GM23248 (cell line): ENCODE measurements around the gene NLRC5.

Experiments
- EZH2 ChIP-seq: fragments of 200-600 bp; sonication (generic); IDR thresholded peaks from 2 replicates; pipeline ENCODE4 v1.6.1; 2018; ENCODE audit warnings: antibody characterized with exemption, mild to moderate bottlenecking; ENCODE audit not compliant: insufficient read depth, poor library complexity, severe bottlenecking
- EZH2phosphoT487 ChIP-seq: fragments of 200-600 bp; sonication (generic); IDR thresholded peaks from 2 replicates; pipeline ENCODE4 v1.6.1; 2018; ENCODE audit warnings: antibody characterized with exemption, moderate library complexity, mild to moderate bottlenecking, low read depth; ENCODE audit not compliant: insufficient read depth

- no peak for TF ChIP-seq EZH2
- no peak for TF ChIP-seq EZH2phosphoT487
These were observed 13.6 kb upstream of the NLRC5 start for GRCh38 chr16:56975714-56976113.
